Measurements from ENCODE around the gene TCF4.

TCF4 gene

GRCh38 chr18:55228191-55228590, 359.8 kb downstream of the TCF4 start:
- TF ChIP-seq POLR2A (IDR thresholded peaks at IDR 0.05; ENCODE audit: low read depth, low read length) (no peak), PAX5 (IDR thresholded peaks at IDR 0.05; ENCODE audit: insufficient read depth, low read length, severe bottlenecking) (no peak)
- FAIRE-seq (peak; percentile 16), DNase-seq (ENCODE audit: insufficient read length, low spot score) (no peak)

- no peak for DNase-seq (ENCODE audit: insufficient read length, low spot score)
- no peak for FAIRE-seq
- no peak for TF ChIP-seq PAX5 (IDR thresholded peaks at IDR 0.05; ENCODE audit: insufficient read depth, low read length, severe bottlenecking)
Measured at GRCh38 chr18:55227771-55228170, 360.2 kb downstream of the TCF4 start.

DNA sequence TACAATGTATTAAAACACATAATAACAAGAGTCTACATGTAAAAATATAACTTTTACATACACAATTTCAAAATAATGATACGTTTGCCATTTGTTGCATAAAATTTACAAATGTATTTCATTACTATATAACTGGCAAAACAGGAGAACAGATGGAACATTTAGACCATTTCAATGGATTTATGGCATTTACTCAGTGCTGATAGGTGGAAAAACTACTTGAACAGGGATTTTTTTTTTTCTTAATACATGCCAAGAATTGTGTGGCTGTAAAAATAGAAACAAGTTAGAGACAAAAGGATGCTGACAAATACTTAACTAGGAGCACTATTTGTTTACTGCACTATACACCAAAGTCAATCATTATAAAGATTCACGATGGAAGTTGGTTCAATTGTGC, 361.9 kb downstream of the TCF4 start:
- FAIRE-seq (no peak), DNase-seq (ENCODE audit: insufficient read length, low spot score) (no peak)
- TF ChIP-seq POU2F2 (IDR thresholded peaks at IDR 0.05; ENCODE audit: low read depth, low read length) (no peak), POLR2AphosphoS5 (IDR thresholded peaks at IDR 0.05; ENCODE audit: low read depth, low read length) (no peak), TAF1 (IDR thresholded peaks at IDR 0.05; ENCODE audit: low read depth, low read length) (no peak), POLR2A (IDR thresholded peaks at IDR 0.05; ENCODE audit: low read depth, low read length) (no peak), SPI1 (IDR thresholded peaks at IDR 0.05; ENCODE audit: low read depth, low read length) (no peak), PAX5 (IDR thresholded peaks at IDR 0.05; ENCODE audit: insufficient read depth, low read length, severe bottlenecking) (no peak)

DNA sequence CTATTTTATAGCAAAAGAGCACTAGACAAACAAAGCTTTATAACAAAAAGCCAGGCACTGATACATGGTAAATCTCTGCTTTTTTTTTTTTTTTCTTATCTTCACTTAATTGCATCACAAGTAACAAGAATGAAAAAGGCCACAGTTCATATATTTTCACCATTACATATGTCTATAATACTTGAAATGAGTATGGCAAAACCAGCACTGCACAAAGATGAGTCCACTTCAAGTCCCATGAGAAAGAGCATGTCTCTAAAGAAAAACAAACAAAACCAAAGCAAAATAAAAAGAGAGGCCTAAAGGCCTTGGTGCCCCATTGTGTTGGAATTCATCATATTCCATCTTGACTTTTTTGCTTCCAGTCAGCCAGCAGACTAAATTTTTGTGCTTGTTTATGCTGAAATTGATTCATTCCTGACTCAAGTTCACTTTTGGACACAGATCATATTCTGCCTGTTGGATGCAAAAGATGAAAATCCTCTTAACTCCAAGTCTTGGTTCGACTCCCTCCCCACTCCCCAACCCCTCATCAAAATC, 363.8 kb downstream of the TCF4 start:
- DNase-seq (ENCODE audit: insufficient read length, low spot score) = no peak
- no peak for FAIRE-seq
- no peak for TF ChIP-seq TAF1 (IDR thresholded peaks at IDR 0.05; ENCODE audit: low read depth, low read length)
- no peak for TF ChIP-seq POLR2AphosphoS5 (IDR thresholded peaks at IDR 0.05; ENCODE audit: low read depth, low read length)
- no peak for TF ChIP-seq PAX5 (IDR thresholded peaks at IDR 0.05; ENCODE audit: insufficient read depth, low read length, severe bottlenecking)
- no peak for TF ChIP-seq SPI1 (IDR thresholded peaks at IDR 0.05; ENCODE audit: low read depth, low read length)
- no peak for TF ChIP-seq POU2F2 (IDR thresholded peaks at IDR 0.05; ENCODE audit: low read depth, low read length)
- TF ChIP-seq POLR2A (IDR thresholded peaks at IDR 0.05; ENCODE audit: low read depth, low read length) = no peak

GRCh38 chr18:55221622-55222021, 366.4 kb downstream of the TCF4 start:
- DNase-seq (ENCODE audit: insufficient read length, low spot score) = no peak
- TF ChIP-seq PAX5 (IDR thresholded peaks at IDR 0.05; ENCODE audit: insufficient read depth, low read length, severe bottlenecking) = no peak
- TF ChIP-seq POU2F2 (IDR thresholded peaks at IDR 0.05; ENCODE audit: low read depth, low read length) = no peak
- no peak for TF ChIP-seq POLR2AphosphoS5 (IDR thresholded peaks at IDR 0.05; ENCODE audit: low read depth, low read length)
- TF ChIP-seq TAF1 (IDR thresholded peaks at IDR 0.05; ENCODE audit: low read depth, low read length) = no peak
- no peak for TF ChIP-seq SPI1 (IDR thresholded peaks at IDR 0.05; ENCODE audit: low read depth, low read length)
- TF ChIP-seq POLR2A (IDR thresholded peaks at IDR 0.05; ENCODE audit: low read depth, low read length) = no peak
- no peak for FAIRE-seq

- TF ChIP-seq SPI1 (IDR thresholded peaks at IDR 0.05; ENCODE audit: low read depth, low read length) = 0 out of 2 replicates have a peak, but pooled peaks have one; percentile 6
- TF ChIP-seq TAF1 (IDR thresholded peaks at IDR 0.05; ENCODE audit: low read depth, low read length) = no peak
- no peak for TF ChIP-seq PAX5 (IDR thresholded peaks at IDR 0.05; ENCODE audit: insufficient read depth, low read length, severe bottlenecking)
- no peak for TF ChIP-seq POLR2AphosphoS5 (IDR thresholded peaks at IDR 0.05; ENCODE audit: low read depth, low read length)
- TF ChIP-seq POLR2A (IDR thresholded peaks at IDR 0.05; ENCODE audit: low read depth, low read length) = no peak
- FAIRE-seq (peak; percentile 66), DNase-seq (ENCODE audit: insufficient read length, low spot score) (no peak)
Measured at GRCh38 chr18:55220523-55220922, 367.5 kb downstream of the TCF4 start.

DNA sequence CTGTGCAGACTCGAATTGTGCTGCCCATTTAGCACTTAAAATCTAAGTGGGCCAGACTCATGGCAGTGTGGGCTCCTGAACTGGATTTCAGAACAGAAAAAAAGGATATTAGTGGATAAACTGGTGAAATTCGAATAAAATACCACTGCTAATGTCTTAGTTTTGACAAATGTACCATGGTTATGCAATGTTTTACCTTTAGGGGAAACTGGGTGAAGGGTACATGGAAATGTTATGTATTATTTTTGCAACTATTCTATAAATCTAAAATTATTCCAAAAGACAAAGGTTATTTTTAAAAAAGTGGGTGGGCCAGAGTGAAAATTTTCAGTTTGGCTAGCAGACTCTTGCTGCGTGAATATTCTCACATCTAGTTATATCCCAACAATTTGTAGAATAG, 368.2 kb downstream of the TCF4 start:
- no peak for DNase-seq (ENCODE audit: insufficient read length, low spot score)
- no peak for FAIRE-seq
- TF ChIP-seq TAF1 (IDR thresholded peaks at IDR 0.05; ENCODE audit: low read depth, low read length) (no peak), POLR2A (IDR thresholded peaks at IDR 0.05; ENCODE audit: low read depth, low read length) (no peak), POU2F2 (IDR thresholded peaks at IDR 0.05; ENCODE audit: low read depth, low read length) (no peak), POLR2AphosphoS5 (IDR thresholded peaks at IDR 0.05; ENCODE audit: low read depth, low read length) (no peak), SPI1 (IDR thresholded peaks at IDR 0.05; ENCODE audit: low read depth, low read length) (no peak), PAX5 (IDR thresholded peaks at IDR 0.05; ENCODE audit: insufficient read depth, low read length, severe bottlenecking) (no peak)

GRCh38 chr18:55219059-55219458, 368.9 kb downstream of the TCF4 start:
- DNase-seq (ENCODE audit: insufficient read length, low spot score) (no peak), FAIRE-seq (peak; percentile 59)
- no peak for TF ChIP-seq SPI1 (IDR thresholded peaks at IDR 0.05; ENCODE audit: low read depth, low read length)
- no peak for TF ChIP-seq POLR2A (IDR thresholded peaks at IDR 0.05; ENCODE audit: low read depth, low read length)
- no peak for TF ChIP-seq TAF1 (IDR thresholded peaks at IDR 0.05; ENCODE audit: low read depth, low read length)
- no peak for TF ChIP-seq POLR2AphosphoS5 (IDR thresholded peaks at IDR 0.05; ENCODE audit: low read depth, low read length)
- no peak for TF ChIP-seq PAX5 (IDR thresholded peaks at IDR 0.05; ENCODE audit: insufficient read depth, low read length, severe bottlenecking)

DNA sequence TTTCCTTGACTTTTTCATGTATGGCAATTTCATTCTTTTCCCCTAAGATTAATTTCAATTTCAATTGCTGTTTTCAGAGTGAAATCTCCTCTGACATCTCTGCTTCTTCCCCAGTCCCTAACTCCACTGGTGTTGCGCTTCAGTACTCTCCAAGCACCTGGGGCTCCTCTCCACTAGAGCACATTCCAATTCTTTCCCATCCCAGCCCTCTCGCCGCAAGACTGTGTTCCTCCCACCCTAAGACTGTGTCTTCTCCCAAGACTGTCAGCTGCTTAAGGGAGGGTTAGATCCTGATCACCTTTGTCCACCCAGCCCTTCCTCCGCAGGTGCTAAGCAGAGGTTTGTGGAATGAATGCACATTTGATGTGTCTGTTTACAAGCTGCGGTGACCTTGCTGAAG, 373.0 kb downstream of the TCF4 start:
- FAIRE-seq (no peak), DNase-seq (ENCODE audit: insufficient read length, low spot score) (no peak)
- no peak for TF ChIP-seq SPI1 (IDR thresholded peaks at IDR 0.05; ENCODE audit: low read depth, low read length)
- no peak for TF ChIP-seq TAF1 (IDR thresholded peaks at IDR 0.05; ENCODE audit: low read depth, low read length)
- no peak for TF ChIP-seq POU2F2 (IDR thresholded peaks at IDR 0.05; ENCODE audit: low read depth, low read length)
- no peak for TF ChIP-seq POLR2A (IDR thresholded peaks at IDR 0.05; ENCODE audit: low read depth, low read length)
- no peak for TF ChIP-seq POLR2AphosphoS5 (IDR thresholded peaks at IDR 0.05; ENCODE audit: low read depth, low read length)
- no peak for TF ChIP-seq PAX5 (IDR thresholded peaks at IDR 0.05; ENCODE audit: insufficient read depth, low read length, severe bottlenecking)

DNA sequence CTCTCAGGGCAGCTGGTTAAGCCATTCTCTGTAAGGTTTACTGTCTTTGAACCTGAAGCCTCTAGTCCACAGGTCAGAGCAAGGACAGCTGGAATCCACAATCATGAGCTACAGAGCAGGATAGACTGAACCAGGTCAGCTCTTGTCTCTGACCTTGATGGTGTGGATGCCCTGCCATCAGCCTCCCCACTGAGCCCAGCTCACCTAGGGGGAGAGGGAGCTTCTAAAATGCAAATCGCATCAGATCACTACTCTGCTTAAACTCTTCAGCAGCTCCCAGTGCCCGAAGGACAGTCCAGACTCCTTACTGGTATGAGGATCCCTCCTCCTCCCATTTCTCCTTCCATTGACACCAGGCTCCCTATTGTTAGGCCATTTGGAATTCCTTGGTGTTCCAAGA, 373.5 kb downstream of the TCF4 start:
- no peak for FAIRE-seq

More for the DNA sequence above, 373.5 kb downstream of the TCF4 start:
- TF ChIP-seq POU2F2 (IDR thresholded peaks at IDR 0.05; ENCODE audit: low read depth, low read length) (no peak), PAX5 (IDR thresholded peaks at IDR 0.05; ENCODE audit: insufficient read depth, low read length, severe bottlenecking) (no peak), TAF1 (IDR thresholded peaks at IDR 0.05; ENCODE audit: low read depth, low read length) (no peak), POLR2A (IDR thresholded peaks at IDR 0.05; ENCODE audit: low read depth, low read length) (no peak), SPI1 (IDR thresholded peaks at IDR 0.05; ENCODE audit: low read depth, low read length) (no peak), POLR2AphosphoS5 (IDR thresholded peaks at IDR 0.05; ENCODE audit: low read depth, low read length) (no peak)
- no peak for DNase-seq (ENCODE audit: insufficient read length, low spot score)
